Peyer's patch (tissue), 4 donors: Measurements from ENCODE around the gene NDUFC1. TPM values are rescaled to one million over a fixed set of nuclear protein-coding genes. Genes with fewer than 3 reads are reported as not detected.

ENCODE experiments used
- DNase-seq, 3 donors: peaks; one replicate each; pipeline ENCODE4 v3.0.0-alpha.2; 2017 to 2019
- H3K27ac ChIP-seq, 4 donors: fragments of 200-600 bp; sonication (generic); one replicate each; pipeline ENCODE4 v1.5.1; 2016 to 2019
- H3K27me3 ChIP-seq, 2 donors: fragments of 200-600 bp; sonication (generic); one replicate each; pipeline ENCODE4 v1.5.1; 2019
- H3K36me3 ChIP-seq, 3 donors: fragments of 200-600 bp; sonication (generic); one replicate each; pipeline ENCODE4 v1.5.1; 2016 to 2019
- H3K4me1 ChIP-seq, 4 donors: fragments of 200-600 bp; sonication (generic); one replicate each; pipeline ENCODE4 v1.5.1; 2016 to 2019
- H3K4me3 ChIP-seq, 4 donors: fragments of 200-600 bp; sonication (generic); 1 replicate in 3 of 4; 2 replicates in 1 of 4; pipeline ENCODE4 v1.5.1; 2016 to 2019; ENCODE audit warnings: mild to moderate bottlenecking in 1 of 4
- H3K9me3 ChIP-seq, 4 donors: fragments of 200-600 bp; sonication (generic); one replicate each; pipeline ENCODE4 v1.5.1; 2016 to 2019; ENCODE audit warnings: mild to moderate bottlenecking in 1 of 4
- POLR2A ChIP-seq, 2 donors: fragments of 450-650 bp; IDR thresholded peaks; one replicate each; pipeline ENCODE4 v1.5.1; 2017; ENCODE audit warnings: antibody characterized with exemption in 2 of 2, mild to moderate bottlenecking in 2 of 2, moderate library complexity in 2 of 2
- small RNA-seq, 2 donors: library from RNA; depleted of rRNA; stranded (forward); fragments of <200 nt; gene quantifications; one replicate each; pipeline ENCODE3, GENCODE V24; 2016
- total RNA-seq, 4 donors: library from RNA; depleted of rRNA; stranded (reverse); fragments of >200 nt; gene quantifications; one replicate each; pipeline ENCODE4 v1.1.0, GENCODE V29; 2016
- TF ChIP-seq, protein P1 (sequence below), 6 experiments: fragments of 450-650 bp in 4 of 6; fragments of 200-600 bp in 2 of 6; sonication (generic) in 1 of 6; IDR thresholded peaks; one replicate each; pipeline ENCODE4 v1.5.1; 2017 to 2019; ENCODE audit warnings: antibody characterized with exemption in 6 of 6, mild to moderate bottlenecking in 3 of 6, moderate library complexity in 1 of 6

NDUFC1 gene
- total RNA-seq, 4 donors from 2014 or later: 20.6 to 75.8 (median 53.9) TPM

GRCh38 chr4:139243448-139244365 is 58.6 kb downstream of the NDUFC1 start:
- TF ChIP-seq POLR2A (IDR thresholded peaks at IDR 0.05): no peak
- TF ChIP-seq, protein P1, sequence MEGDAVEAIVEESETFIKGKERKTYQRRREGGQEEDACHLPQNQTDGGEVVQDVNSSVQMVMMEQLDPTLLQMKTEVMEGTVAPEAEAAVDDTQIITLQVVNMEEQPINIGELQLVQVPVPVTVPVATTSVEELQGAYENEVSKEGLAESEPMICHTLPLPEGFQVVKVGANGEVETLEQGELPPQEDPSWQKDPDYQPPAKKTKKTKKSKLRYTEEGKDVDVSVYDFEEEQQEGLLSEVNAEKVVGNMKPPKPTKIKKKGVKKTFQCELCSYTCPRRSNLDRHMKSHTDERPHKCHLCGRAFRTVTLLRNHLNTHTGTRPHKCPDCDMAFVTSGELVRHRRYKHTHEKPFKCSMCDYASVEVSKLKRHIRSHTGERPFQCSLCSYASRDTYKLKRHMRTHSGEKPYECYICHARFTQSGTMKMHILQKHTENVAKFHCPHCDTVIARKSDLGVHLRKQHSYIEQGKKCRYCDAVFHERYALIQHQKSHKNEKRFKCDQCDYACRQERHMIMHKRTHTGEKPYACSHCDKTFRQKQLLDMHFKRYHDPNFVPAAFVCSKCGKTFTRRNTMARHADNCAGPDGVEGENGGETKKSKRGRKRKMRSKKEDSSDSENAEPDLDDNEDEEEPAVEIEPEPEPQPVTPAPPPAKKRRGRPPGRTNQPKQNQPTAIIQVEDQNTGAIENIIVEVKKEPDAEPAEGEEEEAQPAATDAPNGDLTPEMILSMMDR (IDR thresholded peaks at IDR 0.05): no peak
- no peak overlapping the region for H3K27ac ChIP-seq
- DNase-seq: no peak

GRCh38 chr4:139242511-139243051 is 59.7 kb downstream of the NDUFC1 start:
- no peak for DNase-seq
- Histone ChIP-seq H3K9me3 (no peaks in the 10 kb centered on the region), H3K36me3 (no peaks in the 10 kb centered on the region), H3K4me3 (no peak overlapping the region), H3K27me3 (no peaks in the 10 kb centered on the region), H3K27ac (no peak overlapping the region), H3K4me1 (no peaks in the 10 kb centered on the region)
- no peak for TF ChIP-seq POLR2A (IDR thresholded peaks at IDR 0.05)

More at GRCh38 chr4:139243448-139244365, 58.6 kb downstream of the NDUFC1 start:
- Histone ChIP-seq H3K36me3 (no peaks in the 10 kb centered on the region), H3K27me3 (no peaks in the 10 kb centered on the region), H3K4me1 (no peaks in the 10 kb centered on the region), H3K4me3 (no peak overlapping the region), H3K9me3 (no peaks in the 10 kb centered on the region)

GRCh38 chr4:139241784-139242151 is 60.5 kb downstream of the NDUFC1 start:
- Histone ChIP-seq H3K4me3 (no peak overlapping the region), H3K27ac (no peak overlapping the region), H3K36me3 (no peaks in the 10 kb centered on the region), H3K9me3 (no peaks in the 10 kb centered on the region), H3K27me3 (no peaks in the 10 kb centered on the region), H3K4me1 (no peaks in the 10 kb centered on the region)
- DNase-seq: no peak
- TF ChIP-seq, protein P1 (IDR thresholded peaks at IDR 0.05): no peak
- no peak for TF ChIP-seq POLR2A (IDR thresholded peaks at IDR 0.05)

DNA sequence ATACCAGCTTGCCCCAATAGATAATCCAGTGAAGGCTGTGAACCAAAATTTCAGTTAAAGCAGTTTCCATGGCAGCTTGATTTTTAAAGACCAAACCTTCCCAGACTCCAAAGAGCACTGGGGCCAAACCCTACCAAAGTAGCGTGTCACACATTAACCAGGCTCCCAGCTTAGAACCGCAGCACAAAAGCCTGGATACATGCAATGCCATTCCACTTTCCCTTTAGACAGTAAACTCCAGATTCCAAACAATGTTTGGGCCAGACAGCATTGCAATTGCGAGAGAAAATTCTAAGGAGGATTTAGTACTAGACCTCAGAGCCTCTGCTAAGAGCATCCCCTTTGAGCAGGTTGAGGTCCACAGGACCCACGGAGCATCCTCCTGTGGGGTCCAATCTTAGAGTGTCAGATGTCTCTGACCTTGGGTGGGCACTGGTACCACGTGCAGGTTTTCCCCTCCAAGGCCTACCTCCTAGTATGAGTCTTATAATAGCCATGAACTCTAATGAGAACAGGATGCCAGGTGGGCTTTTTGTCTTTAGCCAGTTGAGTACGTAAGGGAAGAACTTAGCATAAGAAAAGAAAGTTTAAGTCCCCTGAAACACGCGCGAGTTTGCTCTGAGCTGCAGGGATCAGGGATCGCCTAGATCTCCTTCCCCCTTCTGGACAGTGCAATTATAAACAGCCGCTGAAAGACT is 61.0 kb downstream of the NDUFC1 start:
- DNase-seq: no peak

More for the DNA sequence above, 61.0 kb downstream of the NDUFC1 start:
- Histone ChIP-seq H3K4me1 (no peaks in the 10 kb centered on the region), H3K4me3 (no peak overlapping the region), H3K27ac (no peak overlapping the region), H3K9me3 (no peaks in the 10 kb centered on the region), H3K36me3 (no peaks in the 10 kb centered on the region), H3K27me3 (no peaks in the 10 kb centered on the region)
- TF ChIP-seq, protein P1 (IDR thresholded peaks at IDR 0.05): no peak
- no peak for TF ChIP-seq POLR2A (IDR thresholded peaks at IDR 0.05)

Small RNA genes lying within 50 kb of the gene (small RNA-seq; reads per million reads assigned to genes)
- 0 reads per million in 2 donors for gene RNU6-1074P
- gene RNU6-1214P: 0 reads per million in 2 donors

Other genes starting within 250 kb of the NDUFC1 start
- 10 to 100 TPM; 47.1 to 75.1 (median 54.4) TPM for gene ELF2, start 125.3 kb downstream of the NDUFC1 start, total RNA-seq
- not detected for gene MGARP, start 22.3 kb downstream of the NDUFC1 start, total RNA-seq
- 10 to 100 TPM; 16.6 to 77.6 (median 23.5) TPM for gene NAA15, start 972 bp downstream of the NDUFC1 start, total RNA-seq
- gene RAB33B, start 151.6 kb upstream of the NDUFC1 start, total RNA-seq: 1 to 10 TPM; 5.3 to 8.3 (median 6.6) TPM